Hepatocyte (in vitro differentiated cells): Measurements from ENCODE around the gene CRY2.

Experiments used
- CTCF ChIP-seq: fragments of 200-600 bp; sonication (generic); IDR thresholded peaks from 2 replicates; pipeline ENCODE4 v1.5.1; 2016; ENCODE audit warnings: antibody characterized with exemption, mild to moderate bottlenecking; ENCODE audit not compliant: poor library complexity
- EZH2 ChIP-seq: fragments of 200-600 bp; sonication (generic); IDR thresholded peaks from 2 replicates; pipeline ENCODE4 v1.6.1; 2016; ENCODE audit warnings: antibody characterized with exemption, mild to moderate bottlenecking, borderline replicate concordance
- EZH2phosphoT487 ChIP-seq: fragments of 200-600 bp; sonication (generic); IDR thresholded peaks from one replicate; pipeline ENCODE4 v1.6.1; 2018; ENCODE audit warnings: antibody characterized with exemption, mild to moderate bottlenecking, low read depth, moderate library complexity; ENCODE audit not compliant: unreplicated experiment, severe bottlenecking

DNA sequence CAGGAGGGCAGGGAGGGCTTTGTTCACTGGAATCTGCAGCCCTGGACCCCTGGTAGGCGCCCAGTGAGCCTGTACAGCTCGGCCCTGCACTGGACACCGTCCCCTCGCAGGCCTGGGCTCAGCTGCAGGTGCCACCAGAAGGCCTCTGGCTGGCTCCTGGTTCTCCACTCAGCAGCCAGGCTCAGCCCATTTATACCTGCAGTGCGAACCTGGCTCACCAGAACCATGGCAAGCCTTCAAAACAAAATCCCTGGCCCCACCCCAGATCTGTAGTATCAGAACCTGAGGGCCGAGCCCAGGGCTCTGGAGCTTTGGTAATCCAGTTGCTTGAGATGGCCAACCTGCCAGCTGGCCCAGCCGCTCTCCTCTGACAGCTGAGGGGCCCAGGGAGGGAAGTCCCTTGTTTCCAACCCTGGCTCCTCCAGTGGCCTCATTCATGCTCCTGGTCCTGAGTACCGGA, 60.7 kb downstream of the CRY2 start:
- TF ChIP-seq EZH2phosphoT487 (no peak), CTCF (no peak), EZH2 (no peak)
